HG03571 (cell line): ENCODE results near the gene AKIRIN2.
"Not testable (repeated sequence)": the region's sequence is repeated elsewhere in the genome, so short reads cannot be mapped to it uniquely, and the experiment has no call there.

Experiments used
- ATAC-seq: cut with Tn5 transposase; IDR thresholded peaks from one replicate; pipeline ENCODE4 v1.9.1; 2021; ENCODE audit not compliant: unreplicated experiment

The AKIRIN2 gene

DNA sequence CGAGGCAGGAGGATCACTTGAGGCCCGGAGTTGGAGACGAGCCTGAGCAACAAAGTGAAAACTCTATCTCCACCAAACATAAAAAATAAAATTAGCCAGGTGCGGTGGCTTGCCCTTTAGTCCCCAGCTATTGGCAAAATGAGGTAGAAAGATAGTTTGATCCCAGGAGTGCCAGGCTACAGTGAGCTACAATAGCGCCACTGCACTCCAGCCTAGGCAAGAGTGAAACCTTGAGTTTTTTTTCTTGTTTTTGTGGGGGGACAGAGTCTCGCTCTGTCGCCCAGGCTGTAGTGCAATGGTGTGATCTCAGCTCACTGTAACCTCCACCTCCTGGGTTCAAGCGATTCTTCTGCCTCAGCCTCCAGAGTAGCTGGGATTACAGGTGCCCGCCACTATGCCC lies 14.1 kb downstream of the AKIRIN2 start:
- ATAC-seq: not testable (repeated sequence)

DNA sequence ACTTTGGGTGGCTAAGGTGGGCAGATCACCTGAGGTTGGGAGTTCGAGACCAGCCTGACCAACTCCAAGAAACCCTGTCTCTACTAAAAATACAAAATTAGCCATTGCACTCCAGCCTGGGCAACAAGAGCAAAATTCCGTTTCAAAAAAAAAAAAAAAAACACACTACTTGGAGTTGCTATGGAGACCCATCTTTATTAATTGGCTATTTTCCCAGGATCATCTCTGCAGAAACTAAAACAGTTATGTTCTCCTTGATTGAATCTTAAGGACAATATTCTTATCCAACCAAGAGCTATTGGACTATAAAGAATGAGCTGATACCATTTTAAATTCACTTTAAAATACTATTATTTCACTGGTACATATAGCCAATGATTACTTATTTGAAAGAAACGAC lies 14.7 kb downstream of the AKIRIN2 start:
- no peak for ATAC-seq

DNA sequence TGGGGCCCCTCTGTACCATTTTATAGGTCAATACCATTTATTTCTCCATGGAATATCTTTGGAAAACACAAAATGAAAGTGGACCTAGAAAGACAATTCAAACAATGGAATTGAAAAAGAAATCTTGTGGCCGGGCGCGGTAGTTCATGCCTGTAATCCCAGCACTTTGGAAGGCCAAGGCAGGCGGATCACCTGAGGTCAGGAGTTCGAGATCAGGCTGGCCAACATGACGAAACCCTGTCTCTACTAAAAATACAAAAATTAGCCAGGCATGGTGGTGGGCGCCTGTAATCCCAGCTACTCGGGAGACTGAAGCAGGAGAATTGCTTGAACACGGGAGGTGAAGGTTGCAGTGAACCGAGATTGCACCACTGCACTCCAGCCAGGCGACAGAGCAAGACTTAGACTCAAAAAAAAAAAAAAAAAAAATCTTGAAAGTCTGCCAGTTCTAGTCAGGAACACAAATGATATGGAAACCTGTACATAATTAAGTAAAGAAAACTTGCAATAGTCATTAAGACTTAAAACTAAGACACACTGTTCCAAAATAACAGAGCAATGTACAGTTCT lies 15.3 kb downstream of the AKIRIN2 start:
- not testable (repeated sequence) for ATAC-seq

DNA sequence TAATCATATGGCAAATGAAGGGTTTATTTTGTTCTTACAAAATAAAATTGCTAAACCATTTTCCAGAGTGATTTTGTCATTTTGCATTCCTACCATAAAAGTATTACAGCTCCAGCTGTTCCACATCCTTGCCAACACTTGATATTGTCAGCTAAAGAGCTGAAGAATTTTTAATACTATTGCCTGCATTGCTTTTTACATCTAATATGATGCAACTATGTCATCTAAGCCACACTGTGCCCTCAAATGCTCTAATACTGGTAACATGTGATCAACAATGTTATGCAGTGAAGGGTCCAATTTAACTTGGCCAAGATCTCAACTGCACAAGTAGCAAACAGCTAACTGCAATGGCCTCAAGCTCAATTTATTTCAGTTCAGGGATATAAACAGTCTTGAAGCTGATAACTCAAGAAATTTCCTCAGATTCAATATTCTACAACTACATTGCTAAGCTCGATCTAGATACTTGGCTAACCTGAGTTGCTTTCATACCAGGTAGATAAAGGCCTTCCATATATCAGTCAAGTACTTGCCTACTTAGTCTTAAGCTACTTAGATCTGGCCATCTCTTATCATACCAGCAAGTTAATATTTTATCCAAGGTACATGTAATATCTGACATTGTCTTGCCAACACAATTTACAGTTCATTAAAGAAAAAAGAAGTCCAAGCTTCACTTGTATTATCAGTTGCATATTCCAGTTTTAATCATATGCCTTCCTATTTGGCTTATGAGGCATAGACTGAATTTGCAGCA lies 17.0 kb downstream of the AKIRIN2 start:
- ATAC-seq: no peak

DNA sequence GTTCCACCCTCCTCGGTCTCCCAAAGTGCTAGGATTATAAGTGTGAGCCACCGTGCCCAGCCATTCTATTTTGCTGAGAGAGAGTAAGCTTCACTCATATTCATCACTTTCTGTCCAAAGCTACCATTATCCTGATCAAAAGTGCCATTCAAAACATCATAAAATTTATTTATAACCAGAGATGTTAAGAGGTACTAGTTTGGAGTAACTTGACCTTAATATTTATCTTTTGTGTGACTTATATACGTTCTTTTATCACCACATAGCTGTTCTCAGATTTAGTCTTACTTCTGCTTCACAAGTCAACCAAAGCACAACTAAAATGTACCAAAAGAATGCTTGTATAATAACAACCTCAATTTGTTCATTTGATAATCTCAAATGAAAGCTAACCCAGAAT lies 18.1 kb downstream of the AKIRIN2 start:
- no peak for ATAC-seq

- ATAC-seq: peak; percentile 48
These were observed 19.7 kb downstream of the AKIRIN2 start for GRCh38 chr6:87682310-87682709.

DNA sequence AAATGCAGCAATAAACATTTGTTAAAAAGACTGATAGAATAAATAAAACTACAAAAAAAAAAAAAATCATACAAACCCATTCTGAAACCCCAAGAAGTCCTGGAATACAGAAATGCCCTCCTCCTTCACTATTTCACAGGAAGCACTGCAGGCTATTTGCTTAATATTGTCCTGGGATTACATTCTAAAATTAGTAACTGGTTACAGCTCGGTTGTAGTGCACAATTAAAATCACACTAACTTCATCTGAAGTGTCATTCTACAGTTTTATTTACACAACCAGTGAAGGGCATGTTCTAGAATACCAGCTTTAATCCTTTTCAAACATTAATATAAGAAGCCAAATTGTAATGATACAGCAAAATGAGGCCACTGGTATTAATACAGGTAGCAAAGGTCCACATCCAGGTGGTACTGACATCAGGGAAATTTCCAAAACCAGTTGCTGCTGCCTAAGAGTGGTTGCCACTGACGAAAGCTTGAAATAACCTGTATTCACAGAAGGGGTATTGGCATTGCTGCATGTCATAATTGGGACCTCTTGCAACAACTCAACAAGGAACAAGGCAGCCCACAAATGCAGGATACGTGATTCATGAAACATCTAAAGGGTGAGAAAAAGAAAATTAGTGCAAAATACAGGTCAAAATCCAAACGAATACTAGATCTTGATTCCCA lies 26.9 kb downstream of the AKIRIN2 start:
- ATAC-seq: no peak

- ATAC-seq: no peak
These were observed 27.7 kb downstream of the AKIRIN2 start for GRCh38 chr6:87674290-87674689.

DNA sequence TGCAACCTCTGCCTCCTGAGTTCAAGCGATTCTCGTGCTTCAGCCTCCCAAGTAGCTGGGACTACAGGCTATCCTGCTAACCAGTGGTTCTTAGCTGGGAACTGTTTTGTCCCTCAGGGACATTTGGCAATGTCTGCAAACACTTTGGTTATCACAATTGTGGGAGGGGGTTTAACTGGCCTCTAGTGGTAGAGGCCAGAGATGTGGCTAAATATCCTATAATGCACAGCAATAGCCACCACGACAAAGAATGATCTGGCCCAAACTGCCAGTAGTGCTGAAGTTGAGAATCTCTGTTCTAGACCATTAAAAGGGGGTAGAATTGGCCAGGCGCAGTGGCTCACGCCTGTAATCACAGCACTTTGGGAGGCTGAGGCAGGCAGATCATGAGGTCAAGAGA lies 28.8 kb downstream of the AKIRIN2 start:
- no peak for ATAC-seq

DNA sequence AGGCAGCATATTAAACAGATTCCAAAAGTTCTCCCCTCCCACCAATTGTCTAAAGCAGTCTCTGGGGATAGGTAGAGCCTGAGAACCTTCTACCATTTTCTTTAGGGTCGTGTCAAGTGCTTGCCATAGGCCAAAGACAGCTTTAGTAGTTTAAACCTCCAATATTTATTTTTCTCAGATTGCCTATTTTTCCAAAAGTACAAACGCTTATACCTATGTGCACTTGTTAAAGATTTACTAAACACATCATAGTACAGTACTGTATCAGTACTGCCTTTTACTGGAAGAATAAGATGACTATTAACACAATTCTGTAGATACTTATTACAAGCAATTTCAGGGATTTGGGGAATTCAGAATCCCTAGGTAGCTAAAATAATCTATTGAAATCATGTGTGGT lies 29.4 kb downstream of the AKIRIN2 start:
- no peak for ATAC-seq

DNA sequence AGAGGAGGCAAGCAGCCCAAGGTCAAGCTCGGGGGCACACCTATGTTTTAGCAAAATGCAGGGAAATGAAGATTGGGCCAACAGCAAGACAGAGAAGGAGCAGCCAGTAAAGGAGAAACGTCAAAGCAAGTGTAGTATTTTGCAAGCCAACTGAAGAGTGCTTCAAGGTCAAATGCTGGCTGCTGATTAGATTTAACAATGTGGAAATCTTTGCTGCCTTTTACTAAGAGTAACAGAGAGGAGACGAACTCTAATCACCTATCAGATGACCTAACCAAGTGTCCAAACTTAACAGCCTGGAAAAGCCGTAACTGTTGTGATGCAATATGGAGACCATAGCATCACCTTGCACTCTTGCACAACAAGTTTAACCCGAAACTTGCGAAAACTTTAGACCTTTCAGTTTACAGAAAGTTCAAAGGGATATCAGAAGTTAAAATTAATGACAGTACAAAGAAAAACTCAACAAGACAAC lies 30.4 kb downstream of the AKIRIN2 start:
- ATAC-seq: no peak

DNA sequence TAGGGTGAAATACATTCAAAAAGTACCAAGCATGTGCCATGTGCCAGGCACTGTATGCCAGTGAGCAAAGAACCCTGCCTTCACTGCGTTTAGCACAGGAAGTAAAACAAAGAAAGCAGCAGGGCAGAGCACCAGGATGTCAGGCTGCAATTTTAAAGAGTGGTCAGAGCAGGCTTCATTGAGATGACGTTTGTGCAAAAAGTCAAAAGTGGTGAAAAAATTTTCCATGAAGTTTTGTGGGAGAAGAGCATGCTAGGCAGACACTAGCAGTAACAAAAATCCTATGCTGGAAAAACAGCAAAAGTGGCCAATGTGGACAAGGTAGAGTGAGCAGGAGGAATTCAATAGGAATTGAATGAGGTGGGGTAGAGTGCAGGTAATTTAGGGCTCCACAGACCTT lies 31.3 kb downstream of the AKIRIN2 start:
- no peak for ATAC-seq

DNA sequence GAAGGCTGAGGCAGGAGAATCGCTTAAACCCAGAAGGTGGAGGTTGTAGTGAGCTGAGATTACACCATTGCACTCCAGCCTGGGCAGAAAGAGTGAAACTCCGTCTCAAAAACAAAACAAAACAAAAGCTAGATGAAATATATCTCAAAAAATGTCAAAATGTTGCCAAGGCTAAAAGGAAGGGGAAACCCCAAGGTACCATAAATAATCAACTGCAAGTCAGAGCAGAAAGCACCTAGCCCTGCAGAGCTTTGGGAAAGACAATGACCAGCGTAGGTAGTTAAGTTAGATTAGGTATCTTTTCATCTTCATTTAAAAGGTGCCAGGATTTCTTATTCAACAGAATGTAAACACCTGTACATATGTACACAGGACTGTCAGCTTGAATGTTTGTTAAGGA lies 33.0 kb downstream of the AKIRIN2 start:
- peak; percentile 41 for ATAC-seq

DNA sequence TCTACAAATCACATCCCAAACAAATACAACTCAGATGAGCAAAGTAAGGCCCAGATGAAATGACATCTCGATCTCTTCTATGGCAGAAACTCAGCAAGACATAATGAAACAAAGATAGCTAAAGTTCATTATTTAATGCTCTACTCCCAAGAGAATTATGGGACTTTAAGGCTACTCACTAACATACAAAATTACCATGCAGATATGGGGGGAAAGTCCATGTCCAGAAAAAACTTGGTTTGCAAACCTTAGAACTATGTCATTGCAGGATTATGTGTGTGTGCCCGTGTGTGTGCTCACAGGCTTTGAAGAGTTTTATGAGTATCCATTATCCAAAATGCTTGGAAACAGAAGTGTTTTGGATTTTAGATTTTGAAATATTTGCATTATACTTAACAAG lies 34.0 kb downstream of the AKIRIN2 start:
- ATAC-seq: no peak

DNA sequence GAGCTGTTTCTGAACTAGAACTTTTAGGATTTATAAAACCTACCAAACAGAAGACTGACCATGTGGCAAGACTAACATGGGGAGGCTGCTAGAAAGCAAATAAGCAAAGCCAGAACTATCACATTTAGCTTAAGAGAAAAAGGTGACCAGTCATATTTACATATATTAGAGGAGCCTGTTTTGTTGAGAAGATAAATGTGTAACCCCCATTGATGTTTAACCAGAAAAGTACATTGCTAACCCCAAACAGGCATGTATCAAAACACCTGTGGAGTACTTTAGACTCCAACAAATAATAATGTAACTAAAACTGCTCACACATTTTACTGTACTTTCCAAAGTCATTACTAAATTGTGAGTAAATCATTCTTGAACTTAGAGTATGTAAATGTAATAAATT lies 35.0 kb downstream of the AKIRIN2 start:
- no peak for ATAC-seq

DNA sequence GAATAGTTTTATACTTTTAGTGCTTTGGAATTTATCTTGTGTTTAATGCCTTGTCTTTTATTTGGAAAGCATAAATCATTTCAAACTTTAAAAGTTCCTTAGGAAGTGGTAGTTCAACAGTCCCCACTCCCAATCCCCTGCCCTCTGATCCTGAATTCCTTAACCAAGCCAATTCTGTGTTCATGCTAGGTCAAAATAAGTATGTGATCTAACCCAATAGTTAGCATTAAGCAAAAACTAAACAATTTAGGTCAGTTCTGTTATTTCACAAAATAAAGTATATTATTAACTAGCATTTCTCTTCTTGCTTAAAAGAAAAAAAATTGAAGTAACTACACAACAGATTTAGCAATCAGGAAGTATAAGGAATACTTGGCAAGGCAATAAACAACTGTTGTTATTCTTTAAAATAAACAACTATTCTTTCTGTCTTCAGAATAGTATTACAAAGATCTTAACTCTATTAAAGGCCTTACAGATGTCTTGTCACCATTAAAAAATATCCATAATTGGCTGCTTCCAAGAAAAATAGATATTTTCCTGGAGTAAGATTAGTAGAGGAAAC lies 37.0 kb downstream of the AKIRIN2 start:
- ATAC-seq: no peak

DNA sequence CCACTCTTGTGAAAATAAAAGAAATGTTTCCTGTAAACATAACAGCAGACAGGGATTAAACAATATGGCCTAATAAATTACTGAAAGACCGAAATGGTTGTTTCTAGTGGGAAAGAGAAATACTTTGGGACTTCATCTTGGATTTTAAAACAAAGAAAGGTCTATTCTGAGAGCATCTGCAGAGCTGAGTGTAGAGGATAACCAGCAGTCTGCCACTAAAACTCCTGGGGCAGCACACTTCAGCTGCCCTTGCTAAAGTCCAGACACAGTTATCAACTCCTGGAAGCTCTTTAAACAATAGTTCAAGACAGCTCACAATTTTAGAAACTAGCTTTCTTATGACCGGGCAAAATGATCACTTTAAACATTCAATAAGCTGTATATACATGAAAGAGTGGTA lies 38.6 kb downstream of the AKIRIN2 start:
- no peak for ATAC-seq

DNA sequence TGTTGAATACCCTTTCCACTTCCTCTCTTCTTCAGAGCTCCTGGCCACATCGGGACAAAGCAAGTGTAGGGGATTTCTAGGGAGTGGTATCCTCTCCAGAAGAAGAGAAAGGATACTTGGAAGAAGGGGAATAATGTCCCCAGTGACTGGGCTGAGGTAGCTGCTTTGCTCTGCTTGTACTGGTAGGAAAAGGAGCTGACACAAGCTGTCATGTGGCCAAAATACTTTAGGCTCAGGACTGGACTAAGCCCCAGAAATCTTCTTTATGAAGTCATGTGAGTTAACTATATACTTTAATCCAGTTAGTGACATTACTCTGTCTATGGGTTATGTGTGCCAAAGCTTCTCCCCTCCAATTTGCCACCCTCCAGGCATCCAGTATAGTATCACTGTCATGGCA lies 40.5 kb downstream of the AKIRIN2 start:
- ATAC-seq: no peak

- ATAC-seq: no peak
These were observed 41.0 kb downstream of the AKIRIN2 start for GRCh38 chr6:87661016-87661415.

DNA sequence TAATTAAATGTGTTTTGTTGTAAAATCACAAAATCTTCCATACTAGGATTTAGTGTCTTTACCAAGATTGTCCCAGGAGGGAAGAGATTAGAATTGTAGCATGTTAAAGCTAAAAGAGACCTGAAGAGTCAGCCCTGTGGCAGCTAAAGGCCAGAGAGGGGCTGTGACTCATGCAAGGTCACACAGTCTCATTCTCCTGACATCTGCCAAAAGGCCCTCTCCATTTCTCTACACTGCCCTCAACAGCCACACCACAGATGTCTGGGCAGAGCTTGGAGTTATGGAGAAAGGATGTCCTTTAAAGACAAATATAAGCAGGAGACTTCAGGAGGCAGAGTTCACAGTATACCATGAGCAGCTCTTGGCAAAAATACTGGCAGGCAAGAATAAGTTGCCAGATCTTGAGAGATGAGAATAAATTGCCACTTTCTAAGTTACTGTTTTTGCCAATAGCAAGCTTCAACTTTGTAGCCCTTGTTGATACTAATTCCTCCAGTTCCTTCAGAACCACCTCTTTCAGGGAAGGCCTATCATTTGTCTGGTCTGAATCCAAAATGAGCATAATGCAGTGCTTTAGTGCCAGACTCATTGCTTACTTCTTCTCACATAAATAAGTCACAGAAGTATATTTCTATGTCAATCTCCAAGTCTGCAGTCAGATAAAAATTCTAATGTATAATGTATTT lies 41.7 kb downstream of the AKIRIN2 start:
- ATAC-seq: no peak

DNA sequence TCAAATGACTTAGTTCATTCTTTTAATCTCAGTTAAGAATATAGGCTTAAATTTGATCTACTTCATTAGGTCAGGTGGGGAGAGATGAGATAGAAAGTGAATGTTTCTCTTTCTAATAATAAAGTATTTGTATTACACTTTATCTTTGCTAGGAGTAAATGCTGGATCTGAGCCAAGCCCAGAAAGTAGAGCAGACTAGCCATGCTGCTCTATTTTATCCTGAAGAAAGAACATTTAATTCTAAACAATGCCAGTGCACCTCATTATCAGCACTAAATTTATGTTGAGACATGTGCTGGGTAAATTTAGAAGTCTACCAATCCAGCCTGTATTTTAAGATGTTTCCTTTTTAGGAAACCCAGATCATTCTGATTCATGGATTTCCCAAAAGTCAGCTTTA lies 43.5 kb downstream of the AKIRIN2 start:
- no peak for ATAC-seq
